Stimulated activated CD8-positive, alpha-beta memory T cell treated with anti-CD3 and anti-CD28 coated beads, Interleukin-7, amount 100 ng/mL, for 1 hour (primary cell): Measurements from ENCODE around the gene EXOSC9.

Source experiments
- DNase-seq, 2 donors: peaks; one replicate each; pipeline ENCODE4 v3.0.0-alpha.2; 2020; ENCODE audit warnings: low read depth in 2 of 2

Gene EXOSC9

GRCh38 chr4:121788896-121789295 lies 12.2 kb upstream of the EXOSC9 start:
- DNase-seq, result no peak

GRCh38 chr4:121789455-121789854 lies 11.7 kb upstream of the EXOSC9 start:
- no peak for DNase-seq

GRCh38 chr4:121789960-121790829 lies 10.9 kb upstream of the EXOSC9 start:
- no peak for DNase-seq

- DNase-seq, result no peak
Observed at GRCh38 chr4:121790976-121791375, 10.1 kb upstream of the EXOSC9 start.

- DNase-seq, result no peak
Observed at GRCh38 chr4:121791481-121791880, 9.6 kb upstream of the EXOSC9 start.

- DNase-seq, result no peak
Observed at GRCh38 chr4:121792966-121793365, 8.2 kb upstream of the EXOSC9 start.

- DNase-seq, result no peak
Observed at GRCh38 chr4:121794505-121795188, 6.5 kb upstream of the EXOSC9 start.

GRCh38 chr4:121796283-121796682 lies 4.8 kb upstream of the EXOSC9 start:
- no peak for DNase-seq

- no peak for DNase-seq
Observed at GRCh38 chr4:121799208-121799823, 1.8 kb upstream of the EXOSC9 start.

GRCh38 chr4:121799867-121800501 lies 1.1 kb upstream of the EXOSC9 start:
- no peak for DNase-seq

GRCh38 chr4:121800638-121800960 lies 524 bp upstream of the EXOSC9 start:
- DNase-seq, result no peak

GRCh38 chr4:121801715-121802075 lies 572 bp downstream of the EXOSC9 start:
- DNase-seq, result no peak

GRCh38 chr4:121806411-121806810 lies 5.3 kb downstream of the EXOSC9 start:
- DNase-seq, result no peak

GRCh38 chr4:121811122-121811521 lies 10.0 kb downstream of the EXOSC9 start:
- DNase-seq, result no peak

- DNase-seq, result no peak
Observed at GRCh38 chr4:121814756-121815155, 13.6 kb downstream of the EXOSC9 start.

GRCh38 chr4:121817006-121817405 lies 15.9 kb downstream of the EXOSC9 start:
- DNase-seq, result no peak

GRCh38 chr4:121817701-121818100 lies 16.6 kb downstream of the EXOSC9 start:
- no peak for DNase-seq

- no peak for DNase-seq
Observed at GRCh38 chr4:121818215-121818614, 17.1 kb downstream of the EXOSC9 start.

GRCh38 chr4:121819216-121819965 lies 18.3 kb downstream of the EXOSC9 start:
- no peak for DNase-seq

- no peak for DNase-seq
Observed at GRCh38 chr4:121822047-121822446, 20.9 kb downstream of the EXOSC9 start.

GRCh38 chr4:121822796-121823504 lies 21.8 kb downstream of the EXOSC9 start:
- DNase-seq, result no peak
